Measurements from ENCODE around the gene TSPAN9. TPM values are rescaled to one million over a fixed set of nuclear protein-coding genes. Genes with fewer than 3 reads are reported as not detected.

TSPAN9 gene
- total RNA-seq, 4 donors from 2014 or later = 13.7 to 35.4 (median 26.7) TPM

GRCh38 chr12:3145033-3145432 lies 67.9 kb downstream of the TSPAN9 start:
- no peaks in the 10 kb centered on the region for H3K36me3 ChIP-seq
- H3K4me3 ChIP-seq = no peak overlapping the region
- intact Hi-C loops (cut with DNase I) = no loop called here
- TF ChIP-seq CTCF (IDR thresholded peaks at IDR 0.05) (no peak), POLR2A (IDR thresholded peaks at IDR 0.05; ENCODE audit: low read depth) (no peak), EP300 (IDR thresholded peaks at IDR 0.05) (no peak), POLR2AphosphoS5 (IDR thresholded peaks at IDR 0.05) (no peak)
- H3K4me1 ChIP-seq = peaks cover 20 to 58% (median 35%) of the 10 kb centered on the region in 4 donors
- WGBS = 85% methylated on average over 12 of the region's 13 CpGs
- no peak for DNase-seq (ENCODE audit: extremely low spot score)
- H3K27ac ChIP-seq (replicated peaks in 1 of 4) = no peak overlapping the region
- H3K27me3 ChIP-seq = no peaks in the 10 kb centered on the region
- H3K9me3 ChIP-seq = no peaks in the 10 kb centered on the region

GRCh38 chr12:3145546-3146310 lies 68.5 kb downstream of the TSPAN9 start:
- 95% methylated on average over 12 of the region's 22 CpGs for WGBS
- Histone ChIP-seq H3K4me3 (no peak overlapping the region), H3K27me3 (no peaks in the 10 kb centered on the region), H3K4me1 (peaks cover 27 to 60% (median 42%) of the 10 kb centered on the region in 4 donors), H3K9me3 (no peaks in the 10 kb centered on the region), H3K27ac (replicated peaks in 1 of 4) (no peak overlapping the region), H3K36me3 (no peaks in the 10 kb centered on the region)
- no peak for TF ChIP-seq EP300 (IDR thresholded peaks at IDR 0.05)
- TF ChIP-seq POLR2A (IDR thresholded peaks at IDR 0.05; ENCODE audit: low read depth) = no peak
- TF ChIP-seq POLR2AphosphoS5 (IDR thresholded peaks at IDR 0.05) = no peak
- no peak for TF ChIP-seq CTCF (IDR thresholded peaks at IDR 0.05)
- intact Hi-C loops (cut with DNase I) = no loop called here
- DNase-seq (ENCODE audit: extremely low spot score) = no peak

GRCh38 chr12:3147260-3147659 lies 70.1 kb downstream of the TSPAN9 start:
- H3K4me1 ChIP-seq = peaks cover 43 to 62% (median 55%) of the 10 kb centered on the region in 4 donors
- intact Hi-C loops (cut with DNase I) = no loop called here
- no peaks in the 10 kb centered on the region for H3K9me3 ChIP-seq
- H3K36me3 ChIP-seq = no peaks in the 10 kb centered on the region
- no peak for TF ChIP-seq POLR2AphosphoS5 (IDR thresholded peaks at IDR 0.05)
- TF ChIP-seq CTCF (IDR thresholded peaks at IDR 0.05) = no peak
- TF ChIP-seq EP300 (IDR thresholded peaks at IDR 0.05) = no peak
- TF ChIP-seq POLR2A (IDR thresholded peaks at IDR 0.05; ENCODE audit: low read depth) = no peak
- no peak overlapping the region for H3K4me3 ChIP-seq
- no peak for DNase-seq (ENCODE audit: extremely low spot score)
- H3K27ac ChIP-seq (replicated peaks in 1 of 4) = no peak overlapping the region
- H3K27me3 ChIP-seq = no peaks in the 10 kb centered on the region
- WGBS = 97% methylated on average over 3 of the region's 15 CpGs

GRCh38 chr12:3148366-3149000 lies 71.3 kb downstream of the TSPAN9 start:
- 76% methylated on average over 5 of the region's 16 CpGs for WGBS
- peaks cover 49 to 69% (median 59%) of the 10 kb centered on the region in 4 donors for H3K4me1 ChIP-seq
- no peaks in the 10 kb centered on the region for H3K36me3 ChIP-seq
- no peak for DNase-seq (ENCODE audit: extremely low spot score)
- intact Hi-C loops (cut with DNase I) = no loop called here
- no peak overlapping the region for H3K27ac ChIP-seq (replicated peaks in 1 of 4)
- H3K27me3 ChIP-seq = no peaks in the 10 kb centered on the region
- no peak for TF ChIP-seq POLR2A (IDR thresholded peaks at IDR 0.05; ENCODE audit: low read depth)
- no peak for TF ChIP-seq EP300 (IDR thresholded peaks at IDR 0.05)
- no peak for TF ChIP-seq CTCF (IDR thresholded peaks at IDR 0.05)
- TF ChIP-seq POLR2AphosphoS5 (IDR thresholded peaks at IDR 0.05) = no peak
- H3K4me3 ChIP-seq = no peak overlapping the region
- no peaks in the 10 kb centered on the region for H3K9me3 ChIP-seq
